Measurements from ENCODE around the gene DPP6.

DPP6 gene

DNA sequence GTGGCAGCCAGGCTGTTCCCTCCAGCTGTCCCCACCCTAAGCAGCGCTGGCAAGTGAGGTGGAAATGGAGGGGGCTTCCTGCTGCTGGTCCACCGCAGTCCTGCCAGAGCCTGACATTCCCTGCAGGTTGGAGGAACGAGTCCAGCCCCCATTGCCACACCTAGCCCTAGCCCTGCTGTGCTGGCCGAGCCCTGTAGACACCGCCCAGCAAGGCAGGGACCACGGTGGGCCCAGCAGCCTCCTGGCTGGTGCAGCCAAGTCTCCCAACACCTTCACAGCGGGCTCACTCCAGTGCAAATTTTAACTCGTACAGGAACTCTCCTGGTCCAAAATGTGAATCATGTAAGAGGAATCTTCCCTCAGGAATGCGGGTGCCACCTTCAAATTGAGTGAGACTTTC lies 834.4 kb downstream of the DPP6 start:
- DNase-seq (ENCODE audit: extremely low spot score): no peak
- ChIA-PET CTCF (interaction anchor here (1.3 kb wide), 1 partner anchor 8 kb away, joined by 3 read pairs; no protein-coding TSS in a partner anchor), POLR2A (no interaction called here)
- TF ChIP-seq, protein P1, sequence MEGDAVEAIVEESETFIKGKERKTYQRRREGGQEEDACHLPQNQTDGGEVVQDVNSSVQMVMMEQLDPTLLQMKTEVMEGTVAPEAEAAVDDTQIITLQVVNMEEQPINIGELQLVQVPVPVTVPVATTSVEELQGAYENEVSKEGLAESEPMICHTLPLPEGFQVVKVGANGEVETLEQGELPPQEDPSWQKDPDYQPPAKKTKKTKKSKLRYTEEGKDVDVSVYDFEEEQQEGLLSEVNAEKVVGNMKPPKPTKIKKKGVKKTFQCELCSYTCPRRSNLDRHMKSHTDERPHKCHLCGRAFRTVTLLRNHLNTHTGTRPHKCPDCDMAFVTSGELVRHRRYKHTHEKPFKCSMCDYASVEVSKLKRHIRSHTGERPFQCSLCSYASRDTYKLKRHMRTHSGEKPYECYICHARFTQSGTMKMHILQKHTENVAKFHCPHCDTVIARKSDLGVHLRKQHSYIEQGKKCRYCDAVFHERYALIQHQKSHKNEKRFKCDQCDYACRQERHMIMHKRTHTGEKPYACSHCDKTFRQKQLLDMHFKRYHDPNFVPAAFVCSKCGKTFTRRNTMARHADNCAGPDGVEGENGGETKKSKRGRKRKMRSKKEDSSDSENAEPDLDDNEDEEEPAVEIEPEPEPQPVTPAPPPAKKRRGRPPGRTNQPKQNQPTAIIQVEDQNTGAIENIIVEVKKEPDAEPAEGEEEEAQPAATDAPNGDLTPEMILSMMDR (IDR thresholded peaks at IDR 0.05; ENCODE audit: control extremely low read depth, extremely low read depth, low read depth, missing control alignments): no peak

DNA sequence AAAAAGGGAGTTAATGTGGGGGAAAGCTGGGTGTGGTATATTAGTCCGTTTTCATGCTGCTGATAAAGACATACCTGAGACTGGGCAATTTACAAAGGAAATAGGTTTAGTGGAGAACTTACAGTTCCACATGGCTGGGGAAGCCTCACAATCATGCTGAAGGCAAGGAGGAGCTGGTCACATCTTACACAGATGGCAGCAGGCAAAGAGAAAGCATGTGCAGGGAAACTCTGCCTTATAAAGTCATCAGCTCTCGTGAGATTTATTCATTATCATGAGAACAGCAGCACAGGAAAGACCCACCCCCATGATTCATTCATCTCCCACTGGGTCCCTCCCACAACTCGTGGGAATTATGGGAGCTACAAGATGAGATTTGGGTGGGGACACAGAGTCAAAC lies 836.5 kb downstream of the DPP6 start:
- TF ChIP-seq, protein P1 (IDR thresholded peaks at IDR 0.05; ENCODE audit: control extremely low read depth, extremely low read depth, low read depth, missing control alignments): no peak
- POLR2A ChIA-PET: no interaction called here
- DNase-seq (ENCODE audit: extremely low spot score): no peak
- CTCF ChIA-PET: no interaction called here

DNA sequence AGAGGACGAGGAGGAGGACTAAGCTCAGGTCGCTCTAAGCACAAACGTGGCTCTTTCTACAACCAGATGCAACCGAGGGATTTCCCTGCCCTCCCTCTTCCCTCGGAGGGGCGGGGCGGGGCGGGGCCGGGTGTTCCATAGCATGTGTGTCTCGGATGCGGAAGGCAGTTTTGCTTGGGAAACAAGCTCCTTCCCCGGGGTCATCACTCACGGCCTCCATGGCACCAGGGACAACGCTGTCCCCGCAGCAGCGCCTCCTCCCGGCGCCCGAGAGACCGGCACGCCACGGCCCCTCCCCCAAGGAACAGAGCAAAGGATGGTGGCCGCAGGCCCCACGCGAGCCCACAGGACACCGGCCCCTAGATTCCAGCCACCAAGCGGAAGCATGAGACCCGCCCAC lies 840.3 kb downstream of the DPP6 start:
- DNase-seq (ENCODE audit: extremely low spot score): no peak
- ChIA-PET POLR2A (no interaction called here), CTCF (no interaction called here)
- TF ChIP-seq, protein P1 (IDR thresholded peaks at IDR 0.05; ENCODE audit: control extremely low read depth, extremely low read depth, low read depth, missing control alignments): no peak

DNA sequence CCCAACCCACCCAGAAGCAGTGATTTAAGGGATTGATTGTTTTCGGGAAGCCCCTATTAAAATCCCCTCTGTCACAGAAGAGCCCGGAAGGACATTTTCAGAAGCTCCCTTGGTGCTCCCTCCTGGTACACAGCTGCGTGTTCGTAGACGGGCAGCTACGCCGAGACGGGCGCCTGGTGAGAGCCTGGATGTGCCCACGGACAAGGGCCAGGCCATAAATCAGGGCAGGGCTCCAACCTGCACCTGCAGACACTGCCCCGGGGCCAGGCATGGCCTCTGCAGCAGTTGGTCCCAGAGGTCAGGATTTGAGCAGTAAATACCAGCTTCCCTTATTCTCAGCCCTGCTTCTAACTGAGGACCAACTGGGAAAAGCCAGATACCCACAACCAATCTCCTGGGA lies 843.9 kb downstream of the DPP6 start:
- CTCF ChIA-PET: no interaction called here
- POLR2A ChIA-PET: no interaction called here

DNA sequence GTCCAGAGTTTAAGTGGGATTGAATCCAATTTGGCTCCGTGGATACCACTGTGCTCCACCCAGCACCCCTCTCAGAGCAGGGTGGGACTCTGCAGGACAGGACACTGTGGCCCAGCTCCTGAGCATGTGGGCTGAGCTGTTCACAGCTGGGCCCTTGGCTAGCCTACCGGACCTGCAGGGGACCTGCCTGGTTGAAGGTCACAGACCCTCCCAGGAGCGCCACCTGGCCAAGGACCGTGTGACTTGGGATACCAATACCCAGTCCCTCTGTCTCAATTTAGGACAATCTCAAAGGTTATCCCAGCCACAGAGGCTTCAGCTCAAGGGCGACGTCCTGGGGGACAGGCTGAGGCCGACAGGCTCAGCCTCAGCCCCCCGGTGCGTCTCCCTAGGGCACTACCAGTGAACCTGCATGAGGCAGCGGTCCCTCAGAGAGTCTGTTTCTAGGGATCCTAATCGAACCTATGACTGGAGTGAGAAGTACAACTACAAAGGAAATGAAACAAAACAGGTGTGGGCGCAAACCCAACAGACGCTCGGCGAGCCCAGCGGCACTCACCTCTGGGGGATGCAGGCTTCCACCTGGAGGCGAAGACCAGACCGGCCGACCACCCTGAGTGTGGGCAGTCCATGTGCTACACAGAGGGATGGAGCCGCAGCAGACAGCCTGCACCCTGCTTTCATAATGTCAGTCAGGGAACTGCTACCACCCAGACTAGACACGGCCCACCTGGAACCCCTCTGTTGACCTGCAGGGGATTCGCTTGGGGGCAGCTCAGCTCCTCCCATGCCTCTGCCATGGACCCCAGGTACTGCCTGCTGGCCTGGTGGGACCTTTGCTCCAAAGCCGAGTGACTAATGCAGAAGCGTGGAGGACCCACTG lies 847.0 kb downstream of the DPP6 start:
- ChIA-PET CTCF (interaction anchor here (0.8 to 1.2 kb wide), 2 partner anchors 14 to 15 kb away, joined by 3 to 4 read pairs; no protein-coding TSS in a partner anchor), POLR2A (no interaction called here)
- TF ChIP-seq, protein P1 (IDR thresholded peaks at IDR 0.05; ENCODE audit: control extremely low read depth, extremely low read depth, low read depth, missing control alignments): no peak
- no peak for DNase-seq (ENCODE audit: extremely low spot score)

More for the DNA sequence above, 843.9 kb downstream of the DPP6 start:
- TF ChIP-seq, protein P1 (IDR thresholded peaks at IDR 0.05; ENCODE audit: control extremely low read depth, extremely low read depth, low read depth, missing control alignments): no peak
- DNase-seq (ENCODE audit: extremely low spot score): no peak

DNA sequence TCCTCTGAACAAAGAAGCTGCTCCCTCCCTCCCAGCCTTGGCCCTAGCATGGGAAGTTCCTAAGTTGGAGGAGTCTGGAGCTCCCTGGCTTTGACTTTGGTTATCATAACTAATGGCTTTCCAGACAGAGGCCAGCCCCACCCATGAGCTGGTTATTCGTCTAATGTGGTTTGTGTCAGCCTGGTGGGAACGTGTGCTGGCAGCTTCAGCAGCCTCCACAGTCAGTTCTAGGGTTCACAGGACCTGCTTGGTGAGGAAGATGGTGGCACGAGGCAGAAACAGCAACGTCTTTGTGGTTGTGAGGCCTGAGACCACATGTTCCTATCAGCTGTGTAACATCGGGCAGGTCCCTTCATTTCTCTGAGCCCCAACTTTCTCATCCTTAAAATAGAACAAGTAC lies 847.7 kb downstream of the DPP6 start:
- TF ChIP-seq, protein P1 (IDR thresholded peaks at IDR 0.05; ENCODE audit: control extremely low read depth, extremely low read depth, low read depth, missing control alignments): no peak
- DNase-seq (ENCODE audit: extremely low spot score): no peak
- POLR2A ChIA-PET: no interaction called here
- CTCF ChIA-PET: interaction anchor here (0.8 to 1.2 kb wide), 3 partner anchors 13 to 28 kb away, joined by 3 to 4 read pairs (median 3); no protein-coding TSS in a partner anchor

Data from GM10248 (cell line).